Endothelial cell (in vitro differentiated cells): ENCODE data around the gene APOOL. TPM values are rescaled to one million over a fixed set of nuclear protein-coding genes. Genes with fewer than 3 reads are reported as not detected.

Experiments used
- DNase-seq: peaks from one replicate; pipeline ENCODE4 v3.0.0; 2021; ENCODE audit warnings: low spot score
- H3K27ac Mint-ChIP-seq: one replicate; pipeline ENCODE4 v1.8.0; 2021; ENCODE audit warnings: mixed read lengths, inconsistent platforms; ENCODE audit not compliant: unreplicated experiment
- H3K27me3 Mint-ChIP-seq: one replicate; pipeline ENCODE4 v1.8.0; 2021; ENCODE audit warnings: mild to moderate bottlenecking, moderate library complexity, mixed read lengths, inconsistent platforms; ENCODE audit not compliant: unreplicated experiment
- H3K36me3 Mint-ChIP-seq: one replicate; pipeline ENCODE4 v1.8.0; 2021; ENCODE audit warnings: mild to moderate bottlenecking, low read depth, mixed read lengths, inconsistent platforms; ENCODE audit not compliant: unreplicated experiment
- H3K4me1 Mint-ChIP-seq: one replicate; pipeline ENCODE4 v1.8.0; 2021; ENCODE audit warnings: mild to moderate bottlenecking, mixed read lengths, inconsistent platforms; ENCODE audit not compliant: unreplicated experiment
- H3K4me3 Mint-ChIP-seq: one replicate; pipeline ENCODE4 v1.8.0; 2021; ENCODE audit warnings: mild to moderate bottlenecking, mixed read lengths, inconsistent platforms; ENCODE audit not compliant: unreplicated experiment
- H3K9me3 Mint-ChIP-seq: one replicate; pipeline ENCODE4 v1.8.0; 2021; ENCODE audit warnings: mixed read lengths, inconsistent platforms; ENCODE audit not compliant: unreplicated experiment
- total RNA-seq: library from RNA; stranded (reverse); fragmentation: NEBNext Ultra II Directional; extraction: Animal tissue kit (Norgen Biotek cat#: 25700); gene quantifications from one replicate; pipeline ENCODE4 v1.2.1, GENCODE V29; 2021; ENCODE audit not compliant: unreplicated experiment
- TF ChIP-seq, protein P1 (sequence below): fragments of 200-600 bp; sonication (generic); IDR thresholded peaks from one replicate; pipeline ENCODE4 v1.5.0; 2021; ENCODE audit warnings: antibody characterized with exemption; ENCODE audit not compliant: unreplicated experiment

APOOL gene
- total RNA-seq, 1 donor from 2014 or later: 15.4 TPM

DNA sequence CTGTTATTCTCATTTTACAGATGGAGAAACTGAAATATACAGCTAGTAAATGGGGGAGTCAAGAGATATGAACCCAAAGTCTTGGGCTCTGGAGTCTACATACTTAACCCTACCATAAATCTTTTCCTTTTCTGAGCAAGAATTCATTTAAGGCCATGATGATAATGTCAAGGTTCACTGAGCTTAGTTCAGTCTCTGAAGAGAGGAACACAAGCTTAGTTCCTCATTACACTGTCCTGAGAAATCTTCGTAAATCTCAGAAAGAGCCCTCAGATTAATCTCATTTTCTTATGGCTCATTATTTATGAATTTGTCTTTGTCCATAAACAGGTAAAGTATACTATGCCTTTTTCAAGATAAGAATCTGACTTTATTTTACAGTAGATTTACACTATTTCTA lies 135.7 kb downstream of the APOOL start:
- Mint-ChIP-seq H3K27me3 (no peaks in the 10 kb centered on the region), H3K36me3 (no peaks in the 10 kb centered on the region)

GRCh38 chrX:85140964-85141363 lies 137.3 kb downstream of the APOOL start:
- no peak overlapping the region for H3K27ac Mint-ChIP-seq
- H3K9me3 Mint-ChIP-seq: no peaks in the 10 kb centered on the region
- H3K4me1 Mint-ChIP-seq: no peaks in the 10 kb centered on the region
- H3K4me3 Mint-ChIP-seq: no peak overlapping the region
- no peaks in the 10 kb centered on the region for H3K27me3 Mint-ChIP-seq
- no peaks in the 10 kb centered on the region for H3K36me3 Mint-ChIP-seq
- DNase-seq: no peak
- TF ChIP-seq, protein P1, sequence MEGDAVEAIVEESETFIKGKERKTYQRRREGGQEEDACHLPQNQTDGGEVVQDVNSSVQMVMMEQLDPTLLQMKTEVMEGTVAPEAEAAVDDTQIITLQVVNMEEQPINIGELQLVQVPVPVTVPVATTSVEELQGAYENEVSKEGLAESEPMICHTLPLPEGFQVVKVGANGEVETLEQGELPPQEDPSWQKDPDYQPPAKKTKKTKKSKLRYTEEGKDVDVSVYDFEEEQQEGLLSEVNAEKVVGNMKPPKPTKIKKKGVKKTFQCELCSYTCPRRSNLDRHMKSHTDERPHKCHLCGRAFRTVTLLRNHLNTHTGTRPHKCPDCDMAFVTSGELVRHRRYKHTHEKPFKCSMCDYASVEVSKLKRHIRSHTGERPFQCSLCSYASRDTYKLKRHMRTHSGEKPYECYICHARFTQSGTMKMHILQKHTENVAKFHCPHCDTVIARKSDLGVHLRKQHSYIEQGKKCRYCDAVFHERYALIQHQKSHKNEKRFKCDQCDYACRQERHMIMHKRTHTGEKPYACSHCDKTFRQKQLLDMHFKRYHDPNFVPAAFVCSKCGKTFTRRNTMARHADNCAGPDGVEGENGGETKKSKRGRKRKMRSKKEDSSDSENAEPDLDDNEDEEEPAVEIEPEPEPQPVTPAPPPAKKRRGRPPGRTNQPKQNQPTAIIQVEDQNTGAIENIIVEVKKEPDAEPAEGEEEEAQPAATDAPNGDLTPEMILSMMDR: no peak

More for the DNA sequence above, 135.7 kb downstream of the APOOL start:
- no peak for DNase-seq
- no peaks in the 10 kb centered on the region for H3K4me1 Mint-ChIP-seq
- no peak overlapping the region for H3K27ac Mint-ChIP-seq
- no peak overlapping the region for H3K4me3 Mint-ChIP-seq
- TF ChIP-seq, protein P1: no peak
- no peaks in the 10 kb centered on the region for H3K9me3 Mint-ChIP-seq

Other genes starting within 250 kb of the APOOL start
- gene SATL1, start 239.9 kb downstream of the APOOL start, total RNA-seq: 0.15 TPM
- 21.2 TPM for gene ZNF711, start 240.1 kb downstream of the APOOL start, total RNA-seq